Activated naive CD4-positive, alpha-beta T cell treated with anti-CD3 and anti-CD28 coated beads, Interleukin-2, amount 50 U/mL, for 24 hours (primary cell): ENCODE data around the gene MTNR1A.

ENCODE experiments used
- H3K27ac Mint-ChIP-seq: one replicate; pipeline ENCODE4 v1.8.0; 2021; ENCODE audit warnings: mild to moderate bottlenecking, mixed read lengths
- H3K27me3 Mint-ChIP-seq: one replicate; pipeline ENCODE4 v1.8.0; 2021; ENCODE audit warnings: mixed read lengths
- H3K36me3 Mint-ChIP-seq: one replicate; pipeline ENCODE4 v1.8.0; 2021; ENCODE audit warnings: mixed read lengths
- H3K4me1 Mint-ChIP-seq: one replicate; pipeline ENCODE4 v1.8.0; 2021; ENCODE audit warnings: mixed read lengths
- H3K4me3 Mint-ChIP-seq: one replicate; pipeline ENCODE4 v1.8.0; 2021; ENCODE audit warnings: mild to moderate bottlenecking, mixed read lengths
- H3K9me3 Mint-ChIP-seq: one replicate; pipeline ENCODE4 v1.8.0; 2021; ENCODE audit warnings: mixed read lengths

The MTNR1A gene

GRCh38 chr4:186554914-186555827 is at the start of gene MTNR1A:
TSS of gene MTNR1A (minus strand) at chr4:186555567. CDS start at chr4:186555365, 202 bp downstream.
- Mint-ChIP-seq H3K36me3 (no peaks in the 10 kb centered on the region), H3K9me3 (peaks cover 3% of the 10 kb centered on the region), H3K4me1 (no peaks in the 10 kb centered on the region), H3K4me3 (no peak within 1 kb of the TSS), H3K27ac (no peak within 1 kb of the TSS), H3K27me3 (peaks cover 26% of the 10 kb centered on the region)

- Mint-ChIP-seq H3K4me1 (no peaks in the 10 kb centered on the region), H3K9me3 (no peaks in the 10 kb centered on the region), H3K27me3 (peaks cover 2% of the 10 kb centered on the region), H3K4me3 (no peak overlapping the region), H3K36me3 (no peaks in the 10 kb centered on the region), H3K27ac (no peak overlapping the region)
Observed at GRCh38 chr4:186604124-186604807, 48.9 kb upstream of the MTNR1A start.

GRCh38 chr4:186602978-186603377 is 47.6 kb upstream of the MTNR1A start:
- Mint-ChIP-seq H3K27me3 (peaks cover 2% of the 10 kb centered on the region), H3K4me3 (no peak overlapping the region), H3K9me3 (no peaks in the 10 kb centered on the region), H3K4me1 (no peaks in the 10 kb centered on the region), H3K36me3 (no peaks in the 10 kb centered on the region), H3K27ac (no peak overlapping the region)

GRCh38 chr4:186599483-186599882 is 44.1 kb upstream of the MTNR1A start:
- H3K27ac Mint-ChIP-seq: no peak overlapping the region
- H3K4me3 Mint-ChIP-seq: no peak overlapping the region
- H3K27me3 Mint-ChIP-seq: peaks cover 2% of the 10 kb centered on the region
- no peaks in the 10 kb centered on the region for H3K36me3 Mint-ChIP-seq
- H3K4me1 Mint-ChIP-seq: no peaks in the 10 kb centered on the region
- H3K9me3 Mint-ChIP-seq: no peaks in the 10 kb centered on the region

- Mint-ChIP-seq H3K36me3 (no peaks in the 10 kb centered on the region), H3K4me1 (no peaks in the 10 kb centered on the region), H3K27ac (no peak overlapping the region), H3K4me3 (no peak overlapping the region), H3K27me3 (peaks cover 2% of the 10 kb centered on the region), H3K9me3 (no peaks in the 10 kb centered on the region)
Observed at GRCh38 chr4:186598686-186599085, 43.3 kb upstream of the MTNR1A start.

- H3K4me1 Mint-ChIP-seq: no peaks in the 10 kb centered on the region
- H3K4me3 Mint-ChIP-seq: no peak overlapping the region
- H3K36me3 Mint-ChIP-seq: no peaks in the 10 kb centered on the region
- no peak overlapping the region for H3K27ac Mint-ChIP-seq
- peaks cover 1% of the 10 kb centered on the region for H3K27me3 Mint-ChIP-seq
- no peaks in the 10 kb centered on the region for H3K9me3 Mint-ChIP-seq
Observed at GRCh38 chr4:186596850-186597390, 41.6 kb upstream of the MTNR1A start.

- Mint-ChIP-seq H3K4me3 (no peak overlapping the region), H3K27me3 (peaks cover 1% of the 10 kb centered on the region), H3K9me3 (no peaks in the 10 kb centered on the region), H3K36me3 (no peaks in the 10 kb centered on the region), H3K27ac (no peak overlapping the region), H3K4me1 (no peaks in the 10 kb centered on the region)
Observed at GRCh38 chr4:186596346-186596745, 41.0 kb upstream of the MTNR1A start.

- Mint-ChIP-seq H3K9me3 (no peaks in the 10 kb centered on the region), H3K4me1 (no peaks in the 10 kb centered on the region), H3K27ac (no peak overlapping the region), H3K27me3 (peaks cover 1% of the 10 kb centered on the region), H3K36me3 (no peaks in the 10 kb centered on the region), H3K4me3 (no peak overlapping the region)
Observed at GRCh38 chr4:186593587-186593973, 38.2 kb upstream of the MTNR1A start.

- Mint-ChIP-seq H3K36me3 (no peaks in the 10 kb centered on the region), H3K4me1 (no peaks in the 10 kb centered on the region), H3K27ac (no peak overlapping the region), H3K9me3 (no peaks in the 10 kb centered on the region), H3K4me3 (no peak overlapping the region), H3K27me3 (peaks cover 1% of the 10 kb centered on the region)
Observed at GRCh38 chr4:186592966-186593586, 37.7 kb upstream of the MTNR1A start.

- peaks cover 1% of the 10 kb centered on the region for H3K27me3 Mint-ChIP-seq
- H3K4me3 Mint-ChIP-seq: no peak overlapping the region
- H3K36me3 Mint-ChIP-seq: no peaks in the 10 kb centered on the region
- H3K27ac Mint-ChIP-seq: no peak overlapping the region
- no peaks in the 10 kb centered on the region for H3K4me1 Mint-ChIP-seq
- H3K9me3 Mint-ChIP-seq: no peaks in the 10 kb centered on the region
Observed at GRCh38 chr4:186592445-186592844, 37.1 kb upstream of the MTNR1A start.

- Mint-ChIP-seq H3K36me3 (no peaks in the 10 kb centered on the region), H3K9me3 (no peaks in the 10 kb centered on the region), H3K27me3 (peaks cover 1% of the 10 kb centered on the region), H3K4me3 (no peak overlapping the region), H3K27ac (no peak overlapping the region), H3K4me1 (no peaks in the 10 kb centered on the region)
Observed at GRCh38 chr4:186591651-186592050, 36.3 kb upstream of the MTNR1A start.

- Mint-ChIP-seq H3K9me3 (no peaks in the 10 kb centered on the region), H3K4me3 (no peak overlapping the region), H3K36me3 (no peaks in the 10 kb centered on the region), H3K27ac (no peak overlapping the region), H3K27me3 (peaks cover 3% of the 10 kb centered on the region), H3K4me1 (no peaks in the 10 kb centered on the region)
Observed at GRCh38 chr4:186588503-186588902, 33.1 kb upstream of the MTNR1A start.

GRCh38 chr4:186587416-186588018 is 32.1 kb upstream of the MTNR1A start:
- H3K9me3 Mint-ChIP-seq: no peaks in the 10 kb centered on the region
- H3K4me1 Mint-ChIP-seq: no peaks in the 10 kb centered on the region
- no peak overlapping the region for H3K27ac Mint-ChIP-seq
- peaks cover 2% of the 10 kb centered on the region for H3K27me3 Mint-ChIP-seq
- no peaks in the 10 kb centered on the region for H3K36me3 Mint-ChIP-seq
- no peak overlapping the region for H3K4me3 Mint-ChIP-seq

GRCh38 chr4:186586205-186586604 is 30.8 kb upstream of the MTNR1A start:
- H3K9me3 Mint-ChIP-seq: no peaks in the 10 kb centered on the region
- peaks cover 3% of the 10 kb centered on the region for H3K27me3 Mint-ChIP-seq
- H3K4me1 Mint-ChIP-seq: no peaks in the 10 kb centered on the region
- H3K27ac Mint-ChIP-seq: no peak overlapping the region
- no peak overlapping the region for H3K4me3 Mint-ChIP-seq
- no peaks in the 10 kb centered on the region for H3K36me3 Mint-ChIP-seq

- H3K9me3 Mint-ChIP-seq: no peaks in the 10 kb centered on the region
Observed at GRCh38 chr4:186584912-186585311, 29.5 kb upstream of the MTNR1A start.

More at GRCh38 chr4:186584912-186585311, 29.5 kb upstream of the MTNR1A start:
- H3K27ac Mint-ChIP-seq: no peak overlapping the region
- peaks cover 4% of the 10 kb centered on the region for H3K27me3 Mint-ChIP-seq
- no peak overlapping the region for H3K4me3 Mint-ChIP-seq
- H3K4me1 Mint-ChIP-seq: no peaks in the 10 kb centered on the region
- H3K36me3 Mint-ChIP-seq: no peaks in the 10 kb centered on the region
